Type B pancreatic cell (in vitro differentiated cells): ENCODE results near the gene BNIP3. TPM values are rescaled to one million over a fixed set of nuclear protein-coding genes. Genes with fewer than 3 reads are reported as not detected.

Source experiments
- DNase-seq: peaks from one replicate; pipeline ENCODE4 v3.0.0; 2021; ENCODE audit warnings: mixed read lengths; ENCODE audit not compliant: unreplicated experiment; ENCODE audit errors: extremely low spot score
- H3K27ac Mint-ChIP-seq: 2 replicates; pipeline ENCODE4 v1.8.0; 2021; ENCODE audit warnings: mild to moderate bottlenecking, mixed read lengths
- H3K27me3 Mint-ChIP-seq: 2 replicates; pipeline ENCODE4 v1.8.0; 2021; ENCODE audit warnings: mixed read lengths
- H3K36me3 Mint-ChIP-seq: 2 replicates; pipeline ENCODE4 v1.8.0; 2021; ENCODE audit warnings: mixed read lengths
- H3K4me1 Mint-ChIP-seq: one replicate; pipeline ENCODE4 v1.8.0; 2021; ENCODE audit warnings: mixed read lengths; ENCODE audit not compliant: unreplicated experiment
- H3K4me3 Mint-ChIP-seq: 2 replicates; pipeline ENCODE4 v1.8.0; 2021; ENCODE audit warnings: mild to moderate bottlenecking, mixed read lengths
- H3K9me3 Mint-ChIP-seq: 2 replicates; pipeline ENCODE4 v1.8.0; 2021; ENCODE audit warnings: mixed read lengths
- CTCF ChIP-seq: fragments of 200-600 bp; sonication (generic); conservative IDR thresholded peaks from 2 replicates; pipeline ENCODE4 v1.5.0; 2021; ENCODE audit warnings: antibody characterized with exemption, mild to moderate bottlenecking
- total RNA-seq: library from RNA; stranded (reverse); gene quantifications from 2 replicates; pipeline ENCODE4 v1.2.1, GENCODE V29; 2021; ENCODE audit warnings: low replicate concordance

Gene BNIP3
- total RNA-seq, 1 donor from 2014 or later, result 30.2 TPM

GRCh38 chr10:131933696-131934086, 48.0 kb downstream of the BNIP3 start:
- no peak overlapping the region for H3K27ac Mint-ChIP-seq
- H3K36me3 Mint-ChIP-seq, result peaks cover 7% of the 10 kb centered on the region
- no peak for TF ChIP-seq CTCF
- no peaks in the 10 kb centered on the region for H3K27me3 Mint-ChIP-seq
- no peak for DNase-seq
- no peak overlapping the region for H3K4me3 Mint-ChIP-seq
- H3K9me3 Mint-ChIP-seq, result no peaks in the 10 kb centered on the region
- peaks cover 30% of the 10 kb centered on the region for H3K4me1 Mint-ChIP-seq

GRCh38 chr10:131933016-131933695, 48.6 kb downstream of the BNIP3 start:
- peaks cover 36% of the 10 kb centered on the region for H3K4me1 Mint-ChIP-seq
- no peak for DNase-seq
- H3K4me3 Mint-ChIP-seq, result no peak overlapping the region
- no peak overlapping the region for H3K27ac Mint-ChIP-seq
- H3K36me3 Mint-ChIP-seq, result peaks cover 4% of the 10 kb centered on the region
- no peaks in the 10 kb centered on the region for H3K27me3 Mint-ChIP-seq
- TF ChIP-seq CTCF, result no peak
- H3K9me3 Mint-ChIP-seq, result no peaks in the 10 kb centered on the region

GRCh38 chr10:131931981-131932380, 49.7 kb downstream of the BNIP3 start:
- no peak for DNase-seq
- no peaks in the 10 kb centered on the region for H3K9me3 Mint-ChIP-seq
- no peak overlapping the region for H3K27ac Mint-ChIP-seq
- H3K4me3 Mint-ChIP-seq, result no peak overlapping the region
- no peaks in the 10 kb centered on the region for H3K27me3 Mint-ChIP-seq
- no peak for TF ChIP-seq CTCF
- H3K4me1 Mint-ChIP-seq, result peaks cover 36% of the 10 kb centered on the region
- peaks cover 9% of the 10 kb centered on the region for H3K36me3 Mint-ChIP-seq

GRCh38 chr10:131930586-131931330, 51.0 kb downstream of the BNIP3 start:
- no peak for TF ChIP-seq CTCF
- Mint-ChIP-seq H3K4me3 (no peak overlapping the region), H3K9me3 (no peaks in the 10 kb centered on the region), H3K4me1 (peaks cover 36% of the 10 kb centered on the region), H3K27me3 (no peaks in the 10 kb centered on the region), H3K36me3 (peaks cover 11% of the 10 kb centered on the region), H3K27ac (peak overlapping the region; percentile 5)
- no peak for DNase-seq

- Mint-ChIP-seq H3K36me3 (peaks cover 15% of the 10 kb centered on the region), H3K27ac (no peak overlapping the region), H3K9me3 (no peaks in the 10 kb centered on the region), H3K4me1 (peaks cover 36% of the 10 kb centered on the region), H3K27me3 (no peaks in the 10 kb centered on the region), H3K4me3 (peak overlapping the region; percentile 10)
- no peak for TF ChIP-seq CTCF
- no peak for DNase-seq
These were observed 51.6 kb downstream of the BNIP3 start for GRCh38 chr10:131930150-131930549.
